HUES48 (cell line): ENCODE results near the gene TRIP10.
"Not testable (repeated sequence)": the region's sequence is repeated elsewhere in the genome, so short reads cannot be mapped to it uniquely, and the experiment has no call there.

Experiments
- H3K27ac ChIP-seq: one replicate; pipeline ENCODE4 v1.7.0; 2013; ENCODE audit warnings: low read depth, low read length, inconsistent platforms
- H3K27me3 ChIP-seq: 2 replicates; pipeline ENCODE4 v1.6.1; 2013; ENCODE audit warnings: mild to moderate bottlenecking, low read length; ENCODE audit not compliant: control insufficient read depth, insufficient read depth
- H3K36me3 ChIP-seq: 2 replicates; pipeline ENCODE4 v1.6.1; 2013; ENCODE audit warnings: low read length; ENCODE audit not compliant: control insufficient read depth, insufficient read depth
- H3K4me1 ChIP-seq: 2 replicates; pipeline ENCODE4 v1.6.1; 2013; ENCODE audit warnings: mild to moderate bottlenecking, low read length; ENCODE audit not compliant: control insufficient read depth, insufficient read depth
- H3K4me3 ChIP-seq: 2 replicates; pipeline ENCODE4 v1.5.1; 2013; ENCODE audit warnings: mild to moderate bottlenecking, low read depth, low read length
- H3K9ac ChIP-seq: 2 replicates; pipeline ENCODE4 v1.6.1; 2013; ENCODE audit warnings: mild to moderate bottlenecking, low read depth, low read length, moderate library complexity
- H3K9me3 ChIP-seq: 2 replicates; pipeline ENCODE4 v1.6.1; 2013; ENCODE audit warnings: low read length; ENCODE audit not compliant: control insufficient read depth, insufficient read depth

Gene TRIP10

GRCh38 chr19:6761053-6761676 lies 21.7 kb downstream of the TRIP10 start:
- peaks cover 6% of the 10 kb centered on the region for H3K4me1 ChIP-seq
- no peak overlapping the region for H3K4me3 ChIP-seq
- peaks cover 12% of the 10 kb centered on the region for H3K36me3 ChIP-seq
- H3K27me3 ChIP-seq = no peaks in the 10 kb centered on the region
- H3K27ac ChIP-seq = no peak overlapping the region
- H3K9me3 ChIP-seq = no peaks in the 10 kb centered on the region
- no peak overlapping the region for H3K9ac ChIP-seq

DNA sequence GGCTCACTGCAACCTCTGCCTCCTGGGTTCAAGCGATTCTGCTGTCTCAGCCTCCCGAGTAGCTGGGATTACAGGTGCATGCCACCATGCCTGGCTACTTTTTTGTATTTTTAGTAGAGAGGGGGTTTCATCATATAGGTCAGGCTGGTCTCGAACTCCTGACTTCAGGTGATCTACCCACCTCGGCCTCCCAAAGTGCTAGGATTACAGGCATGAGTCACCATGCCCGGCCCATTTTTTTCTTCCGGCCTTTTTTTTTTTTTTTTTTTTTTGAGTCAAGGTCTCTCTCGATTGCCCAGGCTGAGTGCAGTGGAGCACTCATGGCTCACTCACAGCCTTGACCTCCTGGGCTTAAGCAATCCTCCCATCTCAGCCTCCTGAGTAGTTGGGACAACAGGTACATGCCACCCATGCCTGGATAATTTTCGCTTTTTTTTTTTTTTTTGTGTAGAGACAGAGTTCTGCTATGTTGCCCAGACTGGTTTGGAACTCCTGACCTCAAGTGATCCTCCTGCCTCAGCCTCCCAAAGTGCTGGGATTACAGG lies 22.8 kb downstream of the TRIP10 start:
- H3K9me3 ChIP-seq, H3K9ac ChIP-seq, H3K4me3 ChIP-seq, H3K27ac ChIP-seq, H3K36me3 ChIP-seq, H3K27me3 ChIP-seq: not testable (repeated sequence)
- H3K4me1 ChIP-seq = peaks cover 11% of the 10 kb centered on the region

- Histone ChIP-seq H3K4me3 (peak overlapping the region; percentile 85), H3K27me3 (no peaks in the 10 kb centered on the region), H3K9me3 (no peaks in the 10 kb centered on the region), H3K27ac (peak overlapping the region; percentile 92), H3K36me3 (0 out of 2 replicates have a peak, but pooled peaks cover 4% of the 10 kb centered on the region), H3K9ac (peak overlapping the region; percentile 73), H3K4me1 (peaks cover 11% of the 10 kb centered on the region)
Measured at GRCh38 chr19:6765738-6766356, 26.4 kb downstream of the TRIP10 start.

GRCh38 chr19:6766357-6767080 lies 27.0 kb downstream of the TRIP10 start:
- Histone ChIP-seq H3K27ac (peak overlapping the region; percentile 92), H3K4me3 (peak overlapping the region; percentile 85), H3K36me3 (0 out of 2 replicates have a peak, but pooled peaks cover 4% of the 10 kb centered on the region), H3K27me3 (no peaks in the 10 kb centered on the region), H3K4me1 (peaks cover 11% of the 10 kb centered on the region), H3K9ac (peak overlapping the region; percentile 49), H3K9me3 (no peaks in the 10 kb centered on the region)

- H3K27me3 ChIP-seq = no peaks in the 10 kb centered on the region
- 0 out of 2 replicates have a peak, but pooled peaks cover 4% of the 10 kb centered on the region for H3K36me3 ChIP-seq
- peak overlapping the region; percentile 41; the same call in 1 of the 2 replicates for H3K9ac ChIP-seq
- no peaks in the 10 kb centered on the region for H3K9me3 ChIP-seq
- H3K4me1 ChIP-seq = peaks cover 11% of the 10 kb centered on the region
- H3K4me3 ChIP-seq = peak overlapping the region; percentile 85
- H3K27ac ChIP-seq = no peak overlapping the region
Measured at GRCh38 chr19:6767081-6767356, 27.5 kb downstream of the TRIP10 start.

DNA sequence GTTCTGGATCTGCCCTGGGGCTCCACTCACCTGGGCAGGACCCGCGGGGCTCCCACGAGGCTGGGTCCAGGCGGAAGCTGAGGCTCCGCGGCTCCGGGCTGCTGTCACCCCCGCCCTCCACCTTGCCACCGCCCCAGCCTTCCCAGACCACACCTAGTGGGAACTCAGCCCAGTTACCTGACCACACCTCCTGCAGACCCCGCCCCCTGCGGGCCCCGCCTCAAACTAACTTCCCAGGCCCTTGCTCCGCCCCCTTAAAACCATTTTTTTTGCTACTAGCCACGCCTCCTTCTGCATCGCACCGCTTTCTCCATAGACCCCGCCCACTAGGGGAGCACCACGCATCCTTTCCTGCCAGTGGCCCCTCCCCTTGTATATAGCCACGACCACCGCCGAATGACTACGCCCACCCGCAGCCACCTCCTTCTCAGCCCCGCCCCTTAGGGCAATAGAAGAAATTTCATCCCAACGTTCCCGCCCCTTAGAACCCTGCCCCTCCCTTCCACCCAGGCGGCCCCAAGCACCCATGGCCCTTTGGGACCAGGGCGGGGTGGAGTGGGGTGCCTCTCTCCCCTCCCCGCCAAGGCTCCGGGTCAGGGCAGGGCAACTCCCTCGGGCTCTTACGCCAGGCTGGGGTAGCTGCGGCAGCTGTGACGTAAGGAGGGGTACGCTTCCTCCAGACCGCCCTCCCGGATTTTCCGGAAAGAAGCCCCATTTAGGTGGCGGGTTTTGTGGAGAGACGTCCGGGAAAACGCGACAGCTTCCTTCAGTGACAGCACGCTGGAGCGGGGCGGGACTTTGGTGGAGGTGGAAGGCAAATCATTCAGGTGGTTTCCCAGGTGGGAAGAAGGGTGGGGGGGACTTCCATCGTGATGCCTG lies 28.1 kb downstream of the TRIP10 start, which contains the start of gene SH2D3A:
TSS of gene SH2D3A (minus strand) at position 79 of the 879 bp plus-strand sequence. CDS start 3,687 bp downstream, outside the sequence.
- peak within 1 kb of the TSS; percentile 85 for H3K4me3 ChIP-seq
- H3K9me3 ChIP-seq = no peaks in the 10 kb centered on the region
- H3K4me1 ChIP-seq = peaks cover 11% of the 10 kb centered on the region
- peak within 1 kb of the TSS; percentile 92 for H3K27ac ChIP-seq
- H3K27me3 ChIP-seq = no peaks in the 10 kb centered on the region
- peak within 1 kb of the TSS; percentile 49 for H3K9ac ChIP-seq
- 0 out of 2 replicates have a peak, but pooled peaks cover 3% of the 10 kb centered on the region for H3K36me3 ChIP-seq

DNA sequence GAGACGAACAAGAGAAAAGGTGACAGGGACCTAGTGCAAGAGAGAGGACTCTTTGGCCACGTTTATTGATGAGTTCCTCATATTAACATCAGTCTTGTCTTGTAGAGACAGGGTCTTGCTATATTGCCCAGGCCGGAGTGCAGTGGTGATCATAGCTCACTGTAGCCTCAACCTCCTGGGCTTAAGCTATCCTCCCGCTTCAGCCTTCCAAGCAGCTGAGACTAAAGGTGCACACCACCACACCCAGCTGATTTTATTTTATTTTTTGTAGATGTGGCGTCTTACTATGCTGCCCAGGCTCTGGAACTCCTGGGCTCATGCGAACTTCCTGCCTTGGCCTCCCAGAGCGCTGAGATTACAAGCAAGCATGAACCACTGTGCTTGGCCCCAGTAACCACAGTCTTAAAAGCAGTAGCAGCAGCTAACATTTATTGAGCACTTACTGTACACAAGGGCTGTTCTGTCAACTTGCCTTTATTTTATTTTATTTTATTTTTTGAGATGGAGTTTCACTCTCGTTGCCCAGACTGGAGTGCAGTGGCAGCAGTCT lies 28.8 kb downstream of the TRIP10 start:
- no peaks in the 10 kb centered on the region for H3K9me3 ChIP-seq
- H3K9ac ChIP-seq = no peak overlapping the region
- H3K4me1 ChIP-seq = peaks cover 11% of the 10 kb centered on the region
- H3K27ac ChIP-seq = peak overlapping the region; percentile 37
- H3K4me3 ChIP-seq = peak overlapping the region; percentile 85
- H3K36me3 ChIP-seq = no peaks in the 10 kb centered on the region
- H3K27me3 ChIP-seq = no peaks in the 10 kb centered on the region

GRCh38 chr19:6769006-6769619 lies 29.6 kb downstream of the TRIP10 start:
- Histone ChIP-seq H3K27ac (no peak overlapping the region), H3K36me3 (no peaks in the 10 kb centered on the region), H3K4me1 (peaks cover 11% of the 10 kb centered on the region), H3K27me3 (no peaks in the 10 kb centered on the region), H3K4me3 (no peak overlapping the region), H3K9ac (no peak overlapping the region), H3K9me3 (no peaks in the 10 kb centered on the region)

DNA sequence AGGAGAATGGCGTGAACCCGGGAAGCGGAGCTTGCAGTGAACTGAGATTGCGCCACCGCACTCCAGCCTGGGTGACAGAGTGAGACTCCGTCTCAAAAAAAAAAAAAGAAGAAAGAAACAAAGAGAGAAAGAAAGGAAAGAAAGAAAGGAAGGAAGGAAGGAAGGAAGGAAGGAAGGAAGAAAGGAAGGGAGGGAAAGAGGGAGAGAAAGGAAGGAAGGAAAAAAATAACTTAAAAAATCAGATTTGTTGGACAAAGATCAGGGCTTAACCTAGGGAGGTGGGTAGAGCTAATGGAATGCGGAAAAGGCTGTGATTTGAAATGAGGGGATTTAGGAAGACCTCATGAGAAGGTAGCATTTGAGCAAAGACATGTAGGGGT lies 32.2 kb downstream of the TRIP10 start:
- not testable (repeated sequence) for H3K4me3 ChIP-seq, H3K9ac ChIP-seq, H3K27ac ChIP-seq, H3K36me3 ChIP-seq, H3K9me3 ChIP-seq, H3K27me3 ChIP-seq, H3K4me1 ChIP-seq
